Raji (cell line): ENCODE data around the gene TNNT3.

Experiments
- POLR2A ChIP-seq: IDR thresholded peaks from 2 replicates; pipeline ENCODE4 v1.6.1; 2011; ENCODE audit warnings: low read depth, low read length, control low read depth; ENCODE audit not compliant: insufficient read depth

Gene TNNT3

DNA sequence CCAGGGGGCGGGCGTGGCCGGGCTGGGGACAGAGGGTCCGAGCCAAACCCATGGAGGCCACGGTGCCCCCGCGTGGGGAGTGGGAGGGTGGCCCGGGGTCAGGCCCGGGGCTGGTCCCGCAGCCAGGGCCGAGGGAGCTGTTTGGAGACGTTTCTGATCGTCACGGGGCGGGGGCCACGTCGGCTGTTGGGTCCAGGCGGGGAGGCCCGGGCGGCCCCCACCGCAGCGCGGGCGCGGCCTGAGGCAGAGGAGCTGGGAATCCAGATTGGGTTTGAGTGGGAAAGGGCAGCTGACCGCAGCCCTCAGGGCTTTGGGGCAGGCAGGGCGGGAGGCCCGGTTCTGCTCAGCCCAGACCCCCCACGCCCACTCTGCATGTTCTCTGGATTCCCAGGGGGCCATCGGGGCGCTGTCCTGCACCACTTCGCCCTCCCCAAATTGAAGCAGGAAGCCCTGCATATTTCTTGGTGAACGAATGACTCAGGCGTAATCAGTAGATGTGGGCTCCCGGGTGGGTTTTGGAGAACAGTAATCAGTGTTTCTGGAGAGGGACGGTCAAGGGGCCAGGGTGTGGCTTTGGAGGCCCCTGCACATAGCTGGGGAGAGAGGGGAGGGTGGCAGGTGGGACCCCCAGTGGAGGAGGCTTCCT lies 28.2 kb downstream of the TNNT3 start:
- TF ChIP-seq POLR2A, result no peak

GRCh38 chr11:1948389-1948788 lies 28.9 kb downstream of the TNNT3 start:
- no peak for TF ChIP-seq POLR2A

DNA sequence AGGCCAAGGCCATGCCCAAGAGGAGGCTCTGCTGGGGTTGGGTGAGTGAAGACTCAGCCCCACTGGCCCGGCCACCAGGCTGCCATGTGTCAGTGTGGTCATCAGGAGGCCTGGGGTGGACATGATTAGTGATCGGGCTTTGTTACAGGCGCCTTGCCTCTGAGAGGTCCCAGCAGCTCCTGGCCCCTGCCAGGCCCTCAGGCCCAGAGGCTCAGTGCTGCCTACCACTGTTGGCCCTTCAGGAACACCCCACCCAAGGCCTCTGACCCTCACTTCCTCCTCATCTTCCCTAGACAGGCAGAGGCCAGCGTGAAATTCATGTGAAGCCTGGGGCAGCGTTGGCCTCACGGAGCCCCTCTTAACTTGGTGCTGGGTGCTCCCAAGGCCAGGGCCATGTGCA lies 29.8 kb downstream of the TNNT3 start:
- no peak for TF ChIP-seq POLR2A

DNA sequence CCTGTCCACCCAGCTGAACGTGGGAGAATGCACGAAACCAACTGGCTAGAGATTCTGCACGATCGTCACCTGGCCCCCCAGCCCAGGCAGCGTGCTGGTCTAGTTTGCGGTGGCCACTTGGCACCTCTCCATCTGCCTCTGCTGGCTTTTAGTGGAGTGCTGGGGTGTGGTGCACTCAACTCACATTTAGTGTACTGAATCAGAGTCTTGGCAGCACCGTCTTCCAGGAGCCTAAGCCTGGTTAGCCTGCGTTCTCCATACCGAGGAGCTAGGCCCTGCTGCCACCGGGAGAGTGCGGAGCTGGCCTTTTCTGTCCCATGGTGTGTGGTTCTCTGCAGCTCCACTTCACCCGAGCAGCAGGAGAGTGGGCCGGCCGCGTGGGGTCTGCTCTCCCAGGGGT lies 30.4 kb downstream of the TNNT3 start:
- no peak for TF ChIP-seq POLR2A

DNA sequence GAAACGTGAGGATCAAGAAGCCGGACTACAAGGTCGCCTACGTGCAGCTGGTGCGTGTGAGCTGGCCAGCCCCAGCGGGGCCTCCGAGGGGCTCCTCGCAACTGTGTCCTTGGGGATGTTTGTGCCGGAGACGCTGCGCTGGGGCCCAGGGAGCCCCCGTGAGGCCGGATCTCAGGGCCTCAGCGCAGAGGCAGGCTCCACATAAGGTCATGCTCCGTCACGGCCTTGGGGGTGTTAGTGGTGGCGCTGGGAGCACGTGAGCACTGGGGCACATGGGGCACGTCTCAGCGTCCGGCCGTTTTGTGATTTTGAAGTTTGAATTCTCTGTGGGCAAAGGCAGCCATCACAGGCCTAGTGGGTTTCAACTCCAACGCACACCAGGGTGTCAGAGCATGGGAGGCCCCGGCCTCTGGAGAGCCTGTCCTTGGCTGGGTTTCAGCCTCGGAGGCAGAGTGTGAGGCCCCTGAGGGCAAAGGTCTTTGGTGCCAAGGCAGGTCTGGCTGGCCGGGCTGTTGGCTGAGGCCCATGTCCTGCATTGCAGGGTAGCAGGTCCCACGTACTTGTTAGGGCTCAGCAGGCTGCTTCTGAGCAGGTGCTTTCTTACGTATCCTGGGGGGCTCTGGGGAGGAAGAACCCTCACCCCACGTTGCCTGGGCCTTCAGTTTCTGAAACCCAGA lies 33.4 kb downstream of the TNNT3 start:
- no peak for TF ChIP-seq POLR2A

DNA sequence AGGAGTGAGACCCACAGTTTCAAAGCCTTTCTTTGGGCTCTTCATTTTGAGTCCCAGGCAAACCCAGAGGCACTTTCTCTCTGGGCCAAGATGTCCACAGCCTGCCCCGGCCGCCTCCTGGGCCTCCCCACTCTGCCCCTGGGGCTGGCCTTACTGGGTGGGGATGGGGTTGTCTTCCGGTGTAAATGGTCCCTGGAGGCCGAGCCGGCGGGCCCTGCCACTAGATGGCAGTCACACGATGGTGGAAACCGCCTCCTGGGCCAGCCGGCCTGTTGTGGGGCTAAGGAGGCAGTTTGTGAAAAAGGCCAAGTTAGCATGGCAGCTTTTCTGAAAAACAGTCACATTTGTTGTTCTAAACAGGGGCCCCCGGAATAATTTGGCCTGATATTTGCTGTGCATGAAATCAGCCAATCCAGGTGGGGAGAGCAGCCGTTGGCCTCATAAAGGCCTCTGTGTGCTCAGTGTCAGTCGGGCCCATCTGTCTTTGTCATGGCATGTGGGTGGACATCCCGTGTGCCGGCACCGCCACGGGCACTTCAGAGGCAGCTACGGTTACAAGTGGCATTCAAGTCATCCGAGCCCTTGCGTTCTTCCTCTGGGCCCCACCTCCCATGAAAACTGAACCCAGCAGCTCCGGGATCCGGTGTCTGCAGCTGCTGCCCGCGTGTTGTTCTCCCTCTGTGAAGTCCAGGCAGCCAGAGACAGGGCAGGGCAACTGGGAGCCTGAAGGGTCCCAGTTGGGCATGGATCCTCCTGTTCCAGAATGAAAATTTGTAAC lies 34.2 kb downstream of the TNNT3 start:
- TF ChIP-seq POLR2A, result no peak

- TF ChIP-seq POLR2A, result no peak
These were observed 38.9 kb downstream of the TNNT3 start for GRCh38 chr11:1958367-1958766.

DNA sequence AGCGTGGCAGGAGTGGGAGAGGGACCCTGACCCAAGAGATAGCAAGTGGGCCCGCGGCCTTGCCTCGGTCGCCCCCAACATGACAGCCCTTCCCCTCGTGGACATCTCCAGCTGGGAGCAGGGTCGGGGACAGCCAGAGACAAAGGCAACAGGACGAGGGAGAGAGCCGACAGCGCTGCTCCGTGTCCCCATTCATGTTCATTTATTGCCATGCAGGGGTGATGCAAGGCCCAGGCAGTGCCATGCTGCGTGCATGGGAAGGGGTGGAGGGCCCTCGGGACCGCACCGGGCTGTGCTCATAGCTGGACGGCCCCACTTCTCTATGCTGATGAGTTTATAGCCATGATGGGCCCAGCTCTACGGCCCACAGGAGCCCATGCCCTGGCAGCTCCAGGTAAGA lies 40.3 kb downstream of the TNNT3 start:
- TF ChIP-seq POLR2A, result no peak

GRCh38 chr11:1963864-1964263 lies 44.4 kb downstream of the TNNT3 start:
- no peak for TF ChIP-seq POLR2A

- no peak for TF ChIP-seq POLR2A
These were observed 44.8 kb downstream of the TNNT3 start for GRCh38 chr11:1964348-1964747.

- TF ChIP-seq POLR2A, result no peak
These were observed 45.5 kb downstream of the TNNT3 start for GRCh38 chr11:1964955-1965354.

- no peak for TF ChIP-seq POLR2A
These were observed 47.0 kb downstream of the TNNT3 start for GRCh38 chr11:1966531-1966930.

DNA sequence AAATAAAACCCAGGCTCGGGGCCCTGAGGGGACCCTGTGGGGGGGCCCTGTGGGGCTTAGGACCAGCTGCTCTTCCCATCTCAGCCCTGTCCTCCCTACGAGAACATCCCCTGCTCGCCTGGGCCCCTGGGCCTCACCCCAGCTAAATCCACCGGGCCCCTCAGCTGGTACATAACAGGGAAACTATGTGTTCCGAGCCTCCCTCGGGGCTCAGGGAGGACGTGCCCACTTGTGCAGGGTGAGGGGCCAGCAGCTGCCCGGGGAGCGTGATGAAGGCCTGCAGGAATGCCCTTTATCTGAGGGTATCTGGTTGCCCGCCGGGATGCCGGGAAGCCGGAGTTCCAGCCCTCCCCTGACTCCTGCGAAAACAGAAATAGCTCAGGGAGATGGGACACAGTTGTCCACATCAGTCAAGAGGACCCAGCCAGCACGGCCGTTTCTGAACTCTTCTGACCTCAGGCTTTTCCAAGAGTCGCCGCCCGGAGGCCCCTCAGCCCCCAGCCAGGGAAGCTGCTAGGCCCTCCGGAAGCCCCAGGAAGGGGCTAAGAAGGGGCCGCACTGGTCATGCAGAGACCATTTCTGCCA lies 48.2 kb downstream of the TNNT3 start:
- TF ChIP-seq POLR2A, result no peak

- TF ChIP-seq POLR2A, result no peak
These were observed 49.0 kb downstream of the TNNT3 start for GRCh38 chr11:1968454-1969002.

DNA sequence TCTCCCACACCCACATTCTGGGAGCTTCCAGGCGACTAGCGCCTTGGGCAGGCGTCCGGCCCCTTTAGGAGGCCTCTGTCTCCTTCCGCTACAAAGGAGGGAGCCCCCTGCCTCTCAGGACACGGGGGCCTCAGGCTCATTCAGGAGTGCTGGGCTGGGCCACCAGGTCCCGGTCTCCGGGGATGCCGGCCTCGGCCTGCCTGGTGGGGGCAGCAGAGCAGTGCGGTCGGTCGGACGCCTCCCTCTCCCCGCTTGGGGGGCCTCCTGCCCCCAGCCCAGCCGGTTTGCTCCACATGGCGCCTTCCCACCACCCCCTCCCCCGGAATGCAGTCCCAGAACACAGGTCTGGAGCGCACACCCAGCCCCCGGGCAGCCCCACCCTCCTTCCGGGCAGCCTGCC lies 49.5 kb downstream of the TNNT3 start:
- TF ChIP-seq POLR2A, result no peak
